ENCODE data around the gene KIF21B. TPM values are rescaled to one million over a fixed set of nuclear protein-coding genes. Genes with fewer than 3 reads are reported as not detected.
A peak's percentile ranks its signal among the peaks of the same experiment; 100 is the strongest.

The KIF21B gene
- total RNA-seq, 4 donors from 2014 or later: 3.2 to 40.4 (median 22.7) TPM

GRCh38 chr1:200973937-200974657 is 49.4 kb downstream of the KIF21B start:
- no peaks in the 10 kb centered on the region for H3K36me3 ChIP-seq
- peak; percentile 49 for DNase-seq
- TF ChIP-seq POLR2A (IDR thresholded peaks at IDR 0.05) (no peak), POLR2AphosphoS5 (IDR thresholded peaks at IDR 0.05) (no peak), EP300 (IDR thresholded peaks at IDR 0.05; ENCODE audit: low read depth) (no peak)
- TF ChIP-seq, protein P1, sequence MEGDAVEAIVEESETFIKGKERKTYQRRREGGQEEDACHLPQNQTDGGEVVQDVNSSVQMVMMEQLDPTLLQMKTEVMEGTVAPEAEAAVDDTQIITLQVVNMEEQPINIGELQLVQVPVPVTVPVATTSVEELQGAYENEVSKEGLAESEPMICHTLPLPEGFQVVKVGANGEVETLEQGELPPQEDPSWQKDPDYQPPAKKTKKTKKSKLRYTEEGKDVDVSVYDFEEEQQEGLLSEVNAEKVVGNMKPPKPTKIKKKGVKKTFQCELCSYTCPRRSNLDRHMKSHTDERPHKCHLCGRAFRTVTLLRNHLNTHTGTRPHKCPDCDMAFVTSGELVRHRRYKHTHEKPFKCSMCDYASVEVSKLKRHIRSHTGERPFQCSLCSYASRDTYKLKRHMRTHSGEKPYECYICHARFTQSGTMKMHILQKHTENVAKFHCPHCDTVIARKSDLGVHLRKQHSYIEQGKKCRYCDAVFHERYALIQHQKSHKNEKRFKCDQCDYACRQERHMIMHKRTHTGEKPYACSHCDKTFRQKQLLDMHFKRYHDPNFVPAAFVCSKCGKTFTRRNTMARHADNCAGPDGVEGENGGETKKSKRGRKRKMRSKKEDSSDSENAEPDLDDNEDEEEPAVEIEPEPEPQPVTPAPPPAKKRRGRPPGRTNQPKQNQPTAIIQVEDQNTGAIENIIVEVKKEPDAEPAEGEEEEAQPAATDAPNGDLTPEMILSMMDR (IDR thresholded peaks at IDR 0.05): no peak
- in situ Hi-C loops (cut with MboI; ENCODE audit: low pct_ligation_motif_present in 1 of 4, low pct_unique_long_range_greater_than_20kb in 1 of 4, low sequenced_read_pairs in 3 of 4) (loop anchor here in 1 of 4 donors (10.0 kb wide), 1 partner anchor 141 kb away; the partner anchor contains the start of gene CACNA1S), intact Hi-C loops (cut with DNase I; ENCODE audit: low total_unique reads) (loop anchor here (2.0 to 10.0 kb wide), 3 partner anchors 69 to 251 kb away; partner anchors contain the start of gene CACNA1S)
- H3K4me1 ChIP-seq: peaks cover 3 to 22% (median 13%) of the 10 kb centered on the region in 4 donors
- WGBS, 2 donors (ENCODE audit: low coverage in 1 of 2): 60 to 68% methylated on average over 4 to 19 of the region's 19 CpGs
- no peaks in the 10 kb centered on the region for H3K27me3 ChIP-seq
- H3K9me3 ChIP-seq: no peaks in the 10 kb centered on the region
- H3K4me3 ChIP-seq: no peak overlapping the region
- H3K27ac ChIP-seq: no peak overlapping the region

DNA sequence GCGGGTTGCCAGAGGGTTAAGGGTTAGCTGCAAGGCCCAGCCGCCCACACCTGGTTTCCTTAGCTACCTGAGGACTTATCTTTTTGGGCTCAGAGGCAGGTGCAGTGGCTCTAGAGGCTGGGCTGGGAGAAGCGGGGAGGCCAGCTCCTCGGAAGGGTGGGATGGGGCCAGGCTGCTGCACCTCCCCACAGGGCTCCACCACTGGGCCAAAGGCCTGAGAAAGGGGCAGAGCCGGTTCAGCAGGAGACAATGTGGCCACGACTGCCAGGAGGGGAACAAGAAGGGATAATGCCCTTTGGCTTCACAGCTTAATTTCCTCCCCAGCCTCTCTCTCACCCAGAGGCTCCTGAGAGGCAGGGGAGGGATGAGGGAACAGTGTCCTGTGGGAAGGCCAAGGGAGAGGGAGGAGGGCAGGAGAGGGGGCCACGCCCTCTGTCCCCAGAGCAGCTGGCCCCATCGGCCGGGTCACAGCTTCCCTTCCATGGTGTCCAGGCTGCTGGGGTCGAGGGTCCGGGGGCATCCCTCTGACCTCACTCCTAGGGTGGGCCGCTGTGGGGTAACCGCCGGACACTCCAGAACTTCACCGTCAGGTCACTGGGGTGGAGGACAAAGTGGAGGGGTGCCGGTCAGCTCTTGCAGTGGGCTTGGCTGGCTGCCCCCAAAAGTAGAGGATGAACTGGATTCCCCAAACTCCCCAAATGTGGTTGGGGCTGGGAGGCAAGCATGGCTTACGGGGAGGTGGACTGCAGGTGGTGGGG is 50.4 kb downstream of the KIF21B start:
- in situ Hi-C loops (cut with MboI; ENCODE audit: low pct_ligation_motif_present in 1 of 4, low pct_unique_long_range_greater_than_20kb in 1 of 4, low sequenced_read_pairs in 3 of 4) (loop anchor here in 1 of 4 donors (10.0 kb wide), 1 partner anchor 142 kb away; the partner anchor contains the start of gene CACNA1S), intact Hi-C loops (cut with DNase I; ENCODE audit: low total_unique reads) (loop anchor here (2.0 to 10.0 kb wide), 3 partner anchors 70 to 252 kb away; partner anchors contain the start of gene CACNA1S)
- 75% methylated on average over 15 of the region's 17 CpGs; no CpG with 5 or more reads in 1 of the 2 donors for WGBS, 2 donors (ENCODE audit: low coverage in 1 of 2)
- Histone ChIP-seq H3K4me1 (peaks cover 3 to 22% (median 13%) of the 10 kb centered on the region in 4 donors), H3K27ac (no peak overlapping the region), H3K36me3 (no peaks in the 10 kb centered on the region), H3K9me3 (no peaks in the 10 kb centered on the region), H3K4me3 (no peak overlapping the region), H3K27me3 (no peaks in the 10 kb centered on the region)
- DNase-seq: peak; percentile 26
- no peak for TF ChIP-seq POLR2A (IDR thresholded peaks at IDR 0.05)
- TF ChIP-seq, protein P1 (IDR thresholded peaks at IDR 0.05): no peak
- no peak for TF ChIP-seq POLR2AphosphoS5 (IDR thresholded peaks at IDR 0.05)
- no peak for TF ChIP-seq EP300 (IDR thresholded peaks at IDR 0.05; ENCODE audit: low read depth)

DNA sequence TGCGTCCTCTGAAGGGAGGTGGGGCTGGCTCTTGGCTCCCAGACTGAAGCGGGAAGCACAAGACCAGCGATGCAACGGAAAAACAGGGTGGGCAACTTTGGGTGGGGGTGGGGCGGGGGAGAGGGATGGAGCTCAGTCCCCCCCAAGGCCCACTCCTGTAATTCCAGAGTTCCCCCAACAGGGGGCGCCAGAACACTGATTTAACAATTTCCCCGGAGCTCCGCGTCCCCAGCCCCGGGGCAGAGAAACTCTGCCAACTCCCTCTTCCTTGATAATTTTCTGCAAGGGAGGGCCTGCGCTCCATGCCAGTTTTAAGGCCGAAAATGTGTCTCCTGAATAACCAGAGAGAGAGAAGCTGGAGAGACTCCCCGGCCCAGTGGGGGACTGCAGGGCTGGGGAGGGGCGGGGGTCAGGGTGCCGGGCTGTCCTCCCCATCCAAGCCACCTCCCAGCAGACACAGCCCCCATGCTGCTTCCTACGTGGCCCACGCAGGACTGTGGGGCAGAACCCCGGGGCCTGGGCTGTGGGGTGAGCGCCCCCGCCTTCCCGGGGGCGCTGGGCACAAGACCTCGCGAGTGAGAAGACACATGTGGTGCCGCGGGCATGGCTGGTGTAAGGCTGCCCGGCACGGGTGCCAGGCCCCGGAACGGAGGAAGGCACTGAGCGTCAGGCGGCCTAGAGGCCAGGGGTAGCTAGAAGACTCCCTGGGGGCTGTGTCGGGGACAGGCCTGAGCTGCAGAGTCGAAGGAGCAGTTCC is 51.4 kb downstream of the KIF21B start:
- H3K4me1 ChIP-seq: peaks cover 3 to 22% (median 13%) of the 10 kb centered on the region in 4 donors
- intact Hi-C loops (cut with DNase I; ENCODE audit: low total_unique reads) (loop anchor here (2.0 to 10.0 kb wide), 3 partner anchors 71 to 253 kb away; partner anchors contain the start of gene CACNA1S), in situ Hi-C loops (cut with MboI; ENCODE audit: low pct_ligation_motif_present in 1 of 4, low pct_unique_long_range_greater_than_20kb in 1 of 4, low sequenced_read_pairs in 3 of 4) (loop anchor here in 1 of 4 donors (10.0 kb wide), 1 partner anchor 143 kb away; the partner anchor contains the start of gene CACNA1S)
- no peaks in the 10 kb centered on the region for H3K9me3 ChIP-seq
- WGBS, 2 donors (ENCODE audit: low coverage in 1 of 2): 48% methylated on average over 34 of the region's 34 CpGs; no CpG with 5 or more reads in 1 of the 2 donors
- no peak for TF ChIP-seq POLR2AphosphoS5 (IDR thresholded peaks at IDR 0.05)
- TF ChIP-seq, protein P1 (IDR thresholded peaks at IDR 0.05): peak; percentile 79 to 98 (median 96)
- H3K27me3 ChIP-seq: no peaks in the 10 kb centered on the region
- H3K4me3 ChIP-seq: no peak overlapping the region
- no peaks in the 10 kb centered on the region for H3K36me3 ChIP-seq
- peak; percentile 66 for DNase-seq
- H3K27ac ChIP-seq: no peak overlapping the region
